HepG2 (cell line): ENCODE data around the gene SPIRE1. TPM values are rescaled to one million over a fixed set of nuclear protein-coding genes. Genes with fewer than 3 reads are reported as not detected.
A peak's percentile ranks its signal among the peaks of the same experiment; 100 is the strongest.

Experiments used
- CCDC6 ChIP-seq: sonication (generic); formaldehyde crosslinking; IDR thresholded peaks from 2 replicates; pipeline ENCODE4 v1.8.1; 2022; ENCODE audit warnings: mild to moderate bottlenecking, missing genetic modification reagents, moderate library complexity
- ELF3 ChIP-seq: IDR thresholded peaks from 2 replicates; pipeline ENCODE4 v1.6.1; 2016; ENCODE audit warnings: missing genetic modification reagents, missing compliant biosample characterization
- ELF4 ChIP-seq: sonication (generic); formaldehyde crosslinking; IDR thresholded peaks from 2 replicates; pipeline ENCODE4 v1.5.0; 2020; ENCODE audit warnings: missing genetic modification reagents, mild to moderate bottlenecking, moderate library complexity, borderline replicate concordance
- FOSL2 ChIP-seq: sonication (generic); formaldehyde crosslinking; IDR thresholded peaks from 2 replicates; pipeline ENCODE4 v1.4.0; 2020; ENCODE audit warnings: missing genetic modification reagents
- MED1 ChIP-seq: sonication (generic); formaldehyde crosslinking; IDR thresholded peaks from 2 replicates; pipeline ENCODE4 v1.4.0; 2020; ENCODE audit warnings: missing genetic modification reagents
- MNT ChIP-seq: fragments of 450-650 bp; IDR thresholded peaks from 2 replicates; pipeline ENCODE4 v1.6.1; 2016
- MZF1 ChIP-seq: sonication (generic); formaldehyde crosslinking; IDR thresholded peaks from 2 replicates; pipeline ENCODE4 v1.8.1; 2023; ENCODE audit warnings: mild to moderate bottlenecking, missing genetic modification reagents, borderline replicate concordance
- NFKB2 ChIP-seq: sonication (generic); formaldehyde crosslinking; IDR thresholded peaks from 2 replicates; pipeline ENCODE4 v1.4.0; 2020; ENCODE audit warnings: missing genetic modification reagents, borderline replicate concordance
- NFYC ChIP-seq: IDR thresholded peaks from 2 replicates; pipeline ENCODE4 v1.6.1; 2016; ENCODE audit warnings: missing genetic modification reagents, missing compliant biosample characterization
- PHF20 ChIP-seq: sonication (generic); formaldehyde crosslinking; IDR thresholded peaks from 2 replicates; pipeline ENCODE4 v1.5.0; 2020; ENCODE audit warnings: mild to moderate bottlenecking, missing genetic modification reagents
- TAF1 ChIP-seq: sonication (generic); formaldehyde crosslinking; IDR thresholded peaks from 2 replicates; pipeline ENCODE4 v1.4.0; 2020; ENCODE audit warnings: missing genetic modification reagents
- ZBTB20 ChIP-seq: sonication (generic); formaldehyde crosslinking; IDR thresholded peaks from 2 replicates; pipeline ENCODE4 v1.8.1; 2023; ENCODE audit warnings: missing genetic modification reagents, low read depth, mild to moderate bottlenecking, borderline replicate concordance
- ZBTB26 ChIP-seq: IDR thresholded peaks from 2 replicates; pipeline ENCODE4 v1.6.1; 2016; ENCODE audit warnings: missing compliant biosample characterization, missing genetic modification reagents, borderline replicate concordance
- ZBTB39 ChIP-seq: sonication (generic); formaldehyde crosslinking; IDR thresholded peaks from 2 replicates; pipeline ENCODE4 v1.5.0; 2020; ENCODE audit warnings: missing genetic modification reagents
- ZBTB8A ChIP-seq: sonication (generic); formaldehyde crosslinking; IDR thresholded peaks from 2 replicates; pipeline ENCODE4 v1.4.0; 2020; ENCODE audit warnings: mild to moderate bottlenecking, low read depth, missing genetic modification reagents, borderline replicate concordance
- ZNF20 ChIP-seq: sonication (generic); formaldehyde crosslinking; IDR thresholded peaks from 2 replicates; pipeline ENCODE4 v1.4.0; 2020; ENCODE audit warnings: mild to moderate bottlenecking, moderate library complexity, missing genetic modification reagents
- ZNF234 ChIP-seq: sonication (generic); formaldehyde crosslinking; conservative IDR thresholded peaks from 2 replicates; pipeline ENCODE4 v1.5.1; 2020; ENCODE audit warnings: mild to moderate bottlenecking, missing genetic modification reagents
- ZNF282 ChIP-seq: fragments of 450-650 bp; IDR thresholded peaks from 2 replicates; pipeline ENCODE4 v1.6.1; 2018; ENCODE audit not compliant: partially characterized antibody
- ZNF570 ChIP-seq: sonication (generic); formaldehyde crosslinking; IDR thresholded peaks from 2 replicates; pipeline ENCODE4 v1.4.0; 2020; ENCODE audit warnings: mild to moderate bottlenecking, missing genetic modification reagents, borderline replicate concordance
- ZNF644 ChIP-seq: IDR thresholded peaks from 2 replicates; pipeline ENCODE4 v1.6.1; 2016; ENCODE audit warnings: low read depth
- ZNF749 ChIP-seq: sonication (generic); formaldehyde crosslinking; IDR thresholded peaks from 2 replicates; pipeline ENCODE4 v1.8.0; 2022; ENCODE audit warnings: mild to moderate bottlenecking, missing genetic modification reagents, moderate library complexity, borderline replicate concordance
- polyA plus RNA-seq, 8 experiments: library from polyadenylated mRNA; depleted of rRNA in 3 of 8; stranded (reverse) in 7 of 8; unstranded in 1 of 8; fragments of >200 nt; fragmentation: Illumina TruSeq in 4 of 8; extraction: Trizol in 4 of 8; gene quantifications; 2 replicates each; pipeline versions ENCODE4 v1.2.1 to v1.2.3, GENCODE V29; 2011 to 2016; ENCODE audit warnings: low read depth in 4 of 8, missing spikeins in 1 of 8, mixed read lengths in 1 of 8; ENCODE audit not compliant: insufficient read depth in 1 of 8
- total RNA-seq, 5 experiments: library from RNA; depleted of rRNA; stranded (reverse); fragments of >200 nt; fragmentation: Illumina TruSeq; extraction: Trizol; gene quantifications; 2 replicates each; pipeline ENCODE4 v1.2.3, GENCODE V29; 2016; ENCODE audit warnings: low read depth in 1 of 5
- TF ChIP-seq, protein P1 (sequence below): sonication (generic); formaldehyde crosslinking; IDR thresholded peaks from 2 replicates; pipeline ENCODE4 v1.4.0; 2020; ENCODE audit warnings: missing genetic modification reagents
- TF ChIP-seq, protein P2 (sequence below): IDR thresholded peaks from 2 replicates; pipeline ENCODE4 v1.6.1; 2018; ENCODE audit warnings: missing genetic modification reagents

SPIRE1 gene
- total and polyA plus RNA-seq, 2 of the 13 experiments (the other 11 are each of a cell fraction or from before 2014, with no cell fraction given): 9.9 to 21.3 TPM

- no peak for TF ChIP-seq MZF1 (CRISPR knock-in tag)
- TF ChIP-seq ZNF234 (CRISPR knock-in tag): peak; percentile 89; the same call in 1 of the 2 replicates
- TF ChIP-seq TAF1 (CRISPR knock-in tag): peak; percentile 72; the same call in 1 of the 2 replicates
- no peak for TF ChIP-seq ZNF749 (CRISPR knock-in tag)
- TF ChIP-seq CCDC6 (CRISPR knock-in tag): 0 out of 2 replicates have a peak, but pooled peaks have one; percentile 35
- peak; percentile 73; the same call in 1 of the 2 replicates for TF ChIP-seq NFKB2 (CRISPR knock-in tag)
- TF ChIP-seq, protein P1, sequence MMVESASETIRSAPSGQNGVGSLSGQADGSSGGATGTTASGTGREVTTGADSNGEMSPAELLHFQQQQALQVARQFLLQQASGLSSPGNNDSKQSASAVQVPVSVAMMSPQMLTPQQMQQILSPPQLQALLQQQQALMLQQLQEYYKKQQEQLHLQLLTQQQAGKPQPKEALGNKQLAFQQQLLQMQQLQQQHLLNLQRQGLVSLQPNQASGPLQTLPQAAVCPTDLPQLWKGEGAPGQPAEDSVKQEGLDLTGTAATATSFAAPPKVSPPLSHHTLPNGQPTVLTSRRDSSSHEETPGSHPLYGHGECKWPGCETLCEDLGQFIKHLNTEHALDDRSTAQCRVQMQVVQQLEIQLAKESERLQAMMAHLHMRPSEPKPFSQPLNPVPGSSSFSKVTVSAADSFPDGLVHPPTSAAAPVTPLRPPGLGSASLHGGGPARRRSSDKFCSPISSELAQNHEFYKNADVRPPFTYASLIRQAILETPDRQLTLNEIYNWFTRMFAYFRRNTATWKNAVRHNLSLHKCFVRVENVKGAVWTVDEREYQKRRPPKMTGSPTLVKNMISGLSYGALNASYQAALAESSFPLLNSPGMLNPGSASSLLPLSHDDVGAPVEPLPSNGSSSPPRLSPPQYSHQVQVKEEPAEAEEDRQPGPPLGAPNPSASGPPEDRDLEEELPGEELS (CRISPR knock-in tag): 0 out of 2 replicates have a peak, but pooled peaks have one; percentile 32
- peak; percentile 19; the same call in 1 of the 2 replicates for TF ChIP-seq PHF20 (CRISPR knock-in tag)
- no peak for TF ChIP-seq ZNF644 (CRISPR knock-in tag)
- no peak for TF ChIP-seq ZNF20 (CRISPR knock-in tag)
- TF ChIP-seq ELF3 (CRISPR knock-in tag): 0 out of 2 replicates have a peak, but pooled peaks have one; percentile 13
- no peak for TF ChIP-seq ZBTB39
- no peak for TF ChIP-seq NFYC (CRISPR knock-in tag)
- TF ChIP-seq ZBTB26: 0 out of 2 replicates have a peak, but pooled peaks have one; percentile 30
- TF ChIP-seq ZBTB8A (CRISPR knock-in tag): no peak
- TF ChIP-seq ZNF282: no peak
- no peak for TF ChIP-seq FOSL2 (CRISPR knock-in tag)
- TF ChIP-seq ELF4 (CRISPR knock-in tag): no peak
- peak; percentile 40 for TF ChIP-seq MED1 (CRISPR knock-in tag)
- TF ChIP-seq ZNF570 (CRISPR knock-in tag): no peak
- TF ChIP-seq MNT: no peak
- TF ChIP-seq, protein P2, sequence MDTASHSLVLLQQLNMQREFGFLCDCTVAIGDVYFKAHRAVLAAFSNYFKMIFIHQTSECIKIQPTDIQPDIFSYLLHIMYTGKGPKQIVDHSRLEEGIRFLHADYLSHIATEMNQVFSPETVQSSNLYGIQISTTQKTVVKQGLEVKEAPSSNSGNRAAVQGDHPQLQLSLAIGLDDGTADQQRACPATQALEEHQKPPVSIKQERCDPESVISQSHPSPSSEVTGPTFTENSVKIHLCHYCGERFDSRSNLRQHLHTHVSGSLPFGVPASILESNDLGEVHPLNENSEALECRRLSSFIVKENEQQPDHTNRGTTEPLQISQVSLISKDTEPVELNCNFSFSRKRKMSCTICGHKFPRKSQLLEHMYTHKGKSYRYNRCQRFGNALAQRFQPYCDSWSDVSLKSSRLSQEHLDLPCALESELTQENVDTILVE (CRISPR knock-in tag): 0 out of 2 replicates have a peak, but pooled peaks have one; percentile 48
- no peak for TF ChIP-seq ZBTB20 (CRISPR knock-in tag)
Measured at GRCh38 chr18:12420821-12421421, 237.0 kb downstream of the SPIRE1 start (continued).
